ENCODE data around the gene IRF2. TPM values are rescaled to one million over a fixed set of nuclear protein-coding genes. Genes with fewer than 3 reads are reported as not detected.

IRF2 gene
- total RNA-seq, 1 donor from 2014 or later = 9.4 TPM

DNA sequence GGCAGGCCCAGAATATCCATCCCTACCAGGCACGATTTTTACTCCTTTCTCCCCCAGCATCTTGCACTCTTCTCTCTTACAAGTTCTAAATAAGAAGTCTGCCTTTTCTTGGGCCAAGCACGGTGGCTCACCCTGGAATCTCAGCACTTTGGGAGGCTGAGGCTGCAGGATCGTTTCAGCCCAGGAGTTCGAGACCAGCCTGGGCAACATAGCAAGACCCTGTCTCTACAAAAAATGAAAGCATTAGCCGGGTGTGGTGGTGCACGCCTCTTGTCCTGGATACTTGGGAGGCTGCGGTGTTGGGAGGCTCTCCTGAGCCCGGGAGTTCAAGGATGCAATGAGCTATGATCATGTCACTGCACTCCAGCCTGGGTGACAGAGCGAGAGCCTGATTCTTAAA lies 64.8 kb downstream of the IRF2 start:
- DNase-seq = no peak

DNA sequence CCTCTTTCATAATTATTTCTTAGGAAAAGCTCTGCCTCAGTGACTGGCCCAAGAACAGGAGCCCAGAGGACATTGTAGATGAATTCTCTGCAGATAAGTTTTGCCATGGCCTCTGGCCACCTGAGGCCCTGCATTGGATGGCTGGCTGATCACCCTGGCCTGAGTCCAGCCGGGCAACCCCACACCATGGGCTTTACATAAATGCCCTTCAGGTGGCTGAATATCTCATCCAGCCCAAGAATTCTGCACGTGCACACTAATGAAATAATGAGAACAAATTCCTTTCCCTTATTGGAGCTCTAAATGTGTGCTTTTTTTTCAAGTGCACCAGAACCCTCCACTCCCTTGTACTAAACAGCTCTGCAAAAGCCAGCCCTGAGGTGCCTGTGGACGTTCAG lies 65.7 kb downstream of the IRF2 start:
- DNase-seq = no peak

DNA sequence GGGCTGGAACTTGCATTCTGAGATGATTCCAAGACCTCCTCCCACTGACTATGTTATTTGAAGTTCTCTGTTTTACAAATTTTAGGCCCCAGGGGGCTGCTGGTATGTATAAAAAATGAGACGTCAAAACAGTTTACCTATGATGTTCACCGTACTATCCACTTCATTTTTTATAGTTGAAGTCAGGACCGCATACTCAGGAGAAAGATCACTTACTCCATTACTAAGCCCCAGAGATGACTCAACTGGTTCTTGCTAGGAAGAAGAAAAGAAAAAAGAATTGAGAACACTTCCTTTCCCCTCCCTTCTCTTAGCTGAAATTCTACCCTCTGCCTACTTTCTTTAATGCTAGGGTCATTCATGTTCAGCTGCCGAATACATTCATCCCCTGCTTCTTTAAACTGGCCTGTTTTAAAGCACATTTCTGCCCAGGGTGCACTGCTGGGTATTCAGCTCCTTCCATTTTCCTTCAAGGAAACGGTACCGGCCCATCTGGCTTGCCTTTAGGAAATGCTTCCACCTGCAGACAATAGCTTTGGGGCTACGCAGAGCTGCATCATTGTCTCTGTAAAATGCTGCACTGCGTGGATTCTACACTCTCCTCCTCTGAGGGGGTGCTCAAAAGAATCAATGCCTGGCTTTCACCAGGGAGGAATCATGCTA lies 66.2 kb downstream of the IRF2 start:
- DNase-seq = no peak

DNA sequence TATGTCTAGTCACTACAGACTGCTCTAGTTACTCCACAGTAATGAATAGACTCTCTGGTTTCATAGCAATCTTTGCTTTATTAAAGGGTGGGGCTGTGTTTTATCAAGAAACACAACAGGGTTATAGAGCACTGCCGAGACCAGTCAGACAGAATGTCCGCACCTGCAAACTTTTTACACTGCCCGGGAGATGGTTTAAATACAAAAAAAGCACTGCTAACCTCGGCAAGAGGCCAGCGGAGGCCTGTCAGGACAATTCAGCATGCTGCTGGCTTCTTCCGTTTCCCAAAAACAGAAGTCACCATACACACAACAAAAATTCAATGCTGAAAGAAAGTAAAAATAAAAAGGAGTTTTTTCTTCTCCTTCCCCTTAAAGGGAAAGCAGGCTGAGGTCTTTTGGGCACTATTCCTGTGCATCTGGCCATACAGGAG lies 67.4 kb downstream of the IRF2 start:
- no peak for DNase-seq

DNA sequence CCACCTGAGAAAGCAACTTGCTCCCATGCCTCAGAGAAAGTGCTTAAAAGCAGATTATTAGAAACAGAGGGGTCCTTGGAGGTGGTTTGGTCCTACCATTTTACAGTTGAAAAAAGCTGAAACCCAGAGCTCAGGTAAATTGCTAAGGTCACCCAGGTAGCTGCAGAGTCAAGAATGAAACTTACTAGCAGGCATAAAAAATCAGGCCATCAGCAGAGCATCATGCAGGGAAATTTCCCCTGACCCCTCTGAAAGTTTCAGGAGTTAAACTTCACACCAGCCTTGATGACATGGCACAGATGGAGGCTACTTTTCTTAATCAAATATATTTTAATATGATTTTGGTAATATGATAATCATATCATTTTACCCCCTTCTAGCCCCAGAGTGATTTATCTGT lies 70.3 kb downstream of the IRF2 start:
- no peak for DNase-seq

DNA sequence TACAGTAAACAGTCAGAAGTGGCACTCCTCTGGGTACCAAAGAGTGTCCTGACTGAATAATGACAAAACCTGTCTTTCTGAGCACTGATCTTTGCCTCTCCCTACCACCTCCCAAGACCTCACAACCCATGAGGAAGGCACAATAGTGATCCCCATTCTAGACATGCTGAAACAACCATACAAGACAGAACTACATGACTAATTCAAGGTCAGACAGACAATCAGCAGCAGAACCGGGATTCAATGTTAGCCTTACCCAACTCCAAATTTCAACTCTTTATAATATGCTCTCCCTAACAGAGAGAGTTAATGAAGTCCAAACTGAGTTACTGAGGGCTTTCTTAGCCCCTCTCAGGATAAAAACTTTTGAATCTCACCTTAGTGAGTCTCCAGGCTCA lies 71.0 kb downstream of the IRF2 start:
- no peak for DNase-seq

DNA sequence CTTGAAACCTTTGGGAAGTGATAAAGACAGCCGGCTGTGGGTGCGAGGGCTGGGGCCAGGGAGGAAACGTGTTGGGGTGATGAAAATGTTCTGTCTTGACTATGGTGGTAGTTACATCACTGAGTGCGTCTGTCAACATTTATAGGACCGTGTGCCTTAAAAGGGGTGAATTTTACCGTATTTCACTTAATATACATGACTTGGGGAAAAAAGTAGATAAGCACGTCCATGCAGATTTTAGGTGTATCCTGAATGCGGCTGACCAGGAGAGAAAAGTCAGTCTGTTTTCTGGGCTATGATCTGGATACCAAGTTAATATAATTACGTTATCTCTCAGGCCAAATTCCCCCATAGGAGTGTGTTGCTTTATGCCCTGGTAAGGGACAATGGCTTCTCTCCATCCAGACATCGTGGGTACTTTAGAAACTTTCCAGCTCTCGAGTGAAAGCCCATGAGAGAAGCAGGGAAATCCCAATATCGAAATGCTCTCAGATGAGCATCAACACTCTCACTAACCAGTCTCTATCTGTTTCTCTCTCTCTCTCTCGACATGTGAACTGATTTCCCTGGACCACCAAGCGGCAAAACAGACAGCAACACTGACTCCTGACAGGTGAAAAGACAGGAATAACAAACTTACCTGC lies 71.5 kb downstream of the IRF2 start:
- no peak for DNase-seq

DNA sequence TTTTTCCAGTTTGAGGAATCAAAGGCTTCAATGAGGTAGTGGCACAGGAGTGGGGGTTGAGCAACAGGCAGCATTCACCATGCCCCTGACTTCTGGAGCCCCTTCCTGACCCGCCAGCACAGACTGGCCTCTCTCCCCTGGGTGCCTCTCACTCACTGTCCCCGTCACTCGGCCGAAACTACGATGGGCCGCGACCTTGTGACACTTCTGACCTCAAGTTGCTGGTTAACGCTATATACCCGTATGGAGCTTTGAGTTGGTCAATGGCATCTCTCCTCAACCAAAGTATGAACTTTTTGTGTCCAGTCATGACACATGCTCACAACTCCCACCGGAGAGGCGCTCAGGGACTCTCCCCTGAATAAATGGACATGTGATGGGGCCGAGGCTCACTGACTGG lies 72.1 kb downstream of the IRF2 start:
- DNase-seq = no peak

DNA sequence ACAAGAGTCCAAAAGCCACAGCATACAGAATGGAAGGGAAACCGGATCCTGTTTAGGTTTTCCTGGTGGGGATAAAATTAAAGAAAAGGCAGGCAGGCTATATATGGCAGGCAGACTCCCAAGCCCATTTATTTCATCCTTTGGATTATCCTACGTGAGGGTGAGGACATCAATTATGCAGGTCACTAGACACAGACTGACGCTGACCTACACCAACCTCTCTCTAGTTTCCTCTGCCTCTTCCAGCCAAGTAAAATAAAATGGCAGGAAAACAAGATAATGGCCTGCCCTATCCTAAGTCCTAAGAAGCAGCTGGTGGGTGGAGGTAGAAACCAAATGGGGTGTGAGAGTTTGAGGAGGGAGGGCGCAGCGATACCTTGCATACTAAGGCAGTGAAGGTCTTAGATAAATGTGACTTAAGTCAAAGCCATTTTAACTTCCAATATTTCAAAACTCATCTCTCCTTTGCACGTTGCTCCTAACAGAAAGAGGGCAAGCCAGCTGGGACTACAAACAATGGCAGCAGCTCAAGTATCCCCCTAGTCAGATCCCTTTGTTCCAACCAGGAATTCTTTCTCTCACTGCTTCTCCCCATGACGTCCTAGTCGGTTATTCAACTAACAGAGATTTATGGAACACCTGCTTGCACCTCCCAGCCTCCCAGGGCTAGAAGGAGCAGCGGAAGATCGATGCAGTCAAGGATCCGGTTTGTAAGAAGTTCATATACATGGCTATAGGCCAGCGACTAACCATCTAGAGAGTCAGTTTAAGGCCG lies 72.8 kb downstream of the IRF2 start:
- DNase-seq = no peak

DNA sequence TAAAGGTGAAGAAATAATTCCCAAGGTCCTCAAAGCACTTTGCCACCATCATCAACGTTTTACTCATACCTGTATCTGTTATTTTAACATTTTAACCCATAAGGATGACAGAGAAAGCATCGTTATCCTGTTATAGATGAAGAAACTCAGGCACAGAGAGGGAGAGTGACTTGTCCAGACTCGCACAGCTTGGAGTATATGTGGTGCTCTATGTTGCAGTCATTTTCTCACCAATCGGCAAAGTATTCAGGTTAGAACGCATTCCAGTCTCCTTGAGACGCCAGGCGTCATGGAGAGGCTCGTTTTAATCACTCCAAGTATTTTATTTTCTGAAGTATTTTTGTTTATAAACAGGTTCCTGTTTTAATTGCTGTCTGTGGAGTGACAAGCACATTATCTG lies 73.5 kb downstream of the IRF2 start:
- no peak for DNase-seq

DNA sequence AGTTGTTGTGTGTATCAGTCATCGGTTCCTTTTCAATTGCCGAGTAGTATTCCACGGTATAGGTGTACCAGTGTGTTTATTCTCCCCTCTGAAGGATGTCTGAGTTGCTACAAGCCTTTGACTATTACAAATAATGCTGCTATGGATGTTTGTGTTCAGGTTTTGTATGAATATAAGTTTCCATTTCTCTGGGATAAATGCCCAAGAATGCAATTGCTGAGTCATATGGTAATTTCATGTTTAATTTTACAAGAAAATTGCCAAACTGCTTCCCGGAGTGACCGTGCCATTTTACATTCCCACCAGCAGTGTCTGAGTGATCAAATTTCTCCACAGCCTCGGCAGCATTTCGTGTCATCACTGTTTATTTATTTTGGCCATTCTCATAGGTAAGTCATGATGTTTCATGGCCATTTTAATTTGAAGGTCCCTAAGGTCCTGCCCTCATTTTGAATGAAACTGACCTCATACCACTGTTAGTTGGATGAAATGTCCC lies 73.9 kb downstream of the IRF2 start:
- no peak for DNase-seq

DNA sequence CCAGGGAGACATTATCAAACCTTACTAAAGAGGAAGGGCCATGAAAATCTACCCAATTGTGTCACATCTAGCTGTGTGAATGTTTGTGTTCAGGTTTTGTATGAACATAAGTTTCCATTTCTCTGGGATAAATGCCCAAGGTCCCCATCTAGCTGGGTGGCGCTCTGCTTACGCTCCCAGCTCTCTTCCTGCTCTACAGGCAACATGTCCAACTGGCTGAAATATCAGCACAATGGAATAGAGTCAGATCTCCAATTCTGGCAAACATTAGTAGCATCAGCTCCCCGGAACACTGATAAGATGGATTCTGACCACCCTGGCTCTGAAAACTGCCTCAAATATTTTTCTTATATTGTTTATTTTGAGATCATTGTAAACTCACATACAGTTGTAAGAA lies 74.8 kb downstream of the IRF2 start:
- DNase-seq = no peak

DNA sequence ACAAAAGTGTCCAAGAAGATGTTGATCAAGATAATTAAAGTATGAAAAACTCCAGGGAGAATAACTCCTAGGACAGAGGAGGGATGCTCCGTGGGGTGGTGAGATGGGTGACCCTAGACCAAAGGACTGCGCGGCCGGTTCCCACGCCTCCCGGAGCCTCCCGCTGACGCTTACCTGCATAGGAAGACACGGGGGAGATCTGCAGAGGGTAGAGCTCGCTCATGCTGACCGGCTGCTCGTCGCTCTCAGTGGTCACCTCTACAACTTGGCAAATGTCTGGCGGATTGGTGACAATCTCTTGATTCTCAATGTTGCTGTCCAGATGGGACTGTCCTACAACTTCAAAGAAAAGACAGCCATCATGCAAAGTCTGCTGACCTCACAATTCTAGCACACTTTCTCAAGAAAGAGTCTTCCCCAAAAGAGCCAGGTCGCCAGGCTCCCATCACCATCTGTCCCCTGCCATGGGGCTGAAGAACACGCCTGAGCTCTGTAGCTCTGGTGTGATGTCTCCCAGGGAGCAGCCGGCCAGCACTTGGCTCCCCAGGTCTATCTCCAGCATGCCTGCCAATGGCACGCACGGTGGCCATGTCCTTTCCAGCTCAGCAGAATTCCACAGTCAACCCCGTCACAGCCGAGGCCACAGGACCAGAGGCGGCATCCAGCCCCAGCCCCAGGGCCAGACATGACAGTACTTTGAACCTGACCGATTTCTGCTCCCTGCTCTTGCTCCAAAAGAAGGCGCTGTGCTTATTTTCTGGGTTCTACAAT lies 75.4 kb downstream of the IRF2 start:
- DNase-seq = no peak

DNA sequence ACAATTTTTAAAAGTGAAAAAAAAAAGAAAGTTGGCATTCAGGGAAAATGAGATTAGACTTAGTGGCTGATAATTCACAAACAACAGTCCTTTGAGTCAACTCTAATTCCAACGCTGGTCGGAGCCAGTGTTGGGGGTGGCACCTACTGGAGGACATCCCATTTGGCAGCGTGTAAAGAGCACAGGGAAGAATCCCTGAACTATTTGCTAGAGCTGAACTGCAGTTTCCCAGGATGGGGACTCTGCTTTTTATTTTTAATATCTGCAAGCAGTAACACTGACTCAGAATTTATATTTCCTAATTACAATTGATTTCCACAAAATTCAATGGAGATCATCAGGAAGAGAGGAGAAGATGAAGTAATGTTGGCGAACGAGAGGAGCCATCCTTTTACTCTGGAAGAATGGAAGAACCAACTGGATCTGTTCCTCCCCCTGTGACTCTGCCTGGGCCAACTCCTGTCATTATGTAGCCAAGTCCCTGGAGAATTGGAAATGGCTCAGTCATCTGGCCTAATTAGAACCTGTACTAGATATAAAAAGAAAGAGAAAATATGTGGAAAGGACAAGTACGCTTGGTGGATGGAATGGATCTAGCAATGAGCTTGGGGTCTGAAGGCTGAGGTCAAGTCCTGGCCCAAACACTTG lies 76.7 kb downstream of the IRF2 start:
- DNase-seq = peak; percentile 48

DNA sequence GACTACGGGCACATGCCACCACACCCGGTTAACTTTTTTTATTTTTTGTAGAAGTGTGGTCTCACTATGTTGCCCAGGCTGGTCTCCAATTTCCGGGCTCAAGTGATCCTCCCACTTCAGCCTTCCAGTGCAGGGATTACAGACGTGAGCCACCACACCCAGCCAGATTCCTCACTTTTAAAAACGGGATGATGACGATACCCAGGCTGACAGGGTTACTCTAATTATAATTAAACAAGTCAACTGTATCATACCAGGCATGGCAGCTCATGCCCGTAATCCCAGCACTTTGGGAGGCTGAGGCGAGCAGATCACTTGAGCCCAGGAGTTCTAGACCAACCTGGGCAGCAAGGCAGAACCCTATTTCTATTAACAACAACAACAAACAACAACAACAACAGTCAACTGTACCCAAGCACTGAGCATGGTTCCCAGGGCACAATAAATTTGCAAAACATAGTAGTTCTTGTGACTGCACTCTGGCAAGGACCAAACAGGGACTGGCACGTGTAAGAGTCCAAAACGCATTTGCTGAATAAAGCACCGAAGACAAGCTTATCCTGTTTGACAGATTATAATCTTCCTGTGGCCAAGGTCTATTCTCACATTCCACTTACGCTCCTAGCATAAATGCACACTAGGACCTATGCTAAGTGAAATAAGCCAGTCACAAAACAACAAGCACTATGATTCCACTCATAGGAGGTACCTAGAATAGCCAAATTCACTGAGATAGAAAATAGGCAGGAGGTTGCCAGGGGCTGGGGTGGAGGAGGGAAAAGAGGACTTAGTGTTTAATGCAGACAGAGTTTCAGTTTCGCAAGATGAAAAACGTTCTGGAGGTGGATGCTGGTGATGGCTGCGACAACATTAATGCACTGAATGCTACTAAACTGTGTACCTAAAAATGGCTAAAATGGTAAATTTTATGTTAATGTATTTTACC lies 77.5 kb downstream of the IRF2 start:
- DNase-seq = no peak

DNA sequence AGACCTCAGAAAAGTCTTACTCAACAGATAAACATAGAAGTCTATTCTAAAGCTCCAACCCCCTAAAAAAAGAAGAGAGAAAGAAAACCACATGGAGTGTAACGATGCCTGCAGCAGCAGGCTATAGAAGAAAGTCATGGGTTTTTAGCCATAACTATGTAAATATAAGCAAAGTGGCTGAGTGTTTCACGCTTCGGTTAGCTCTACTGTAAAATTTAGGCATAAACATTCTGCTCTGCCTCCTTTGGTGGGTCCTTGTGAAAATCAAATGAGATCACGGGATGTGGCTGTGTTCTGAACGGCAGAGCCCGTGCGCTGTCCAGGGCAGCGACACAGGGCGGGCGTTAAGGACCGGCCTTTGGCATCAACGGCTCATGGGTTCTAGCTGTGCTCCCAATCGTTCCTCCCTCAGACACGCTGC lies 78.4 kb downstream of the IRF2 start:
- DNase-seq = no peak

DNA sequence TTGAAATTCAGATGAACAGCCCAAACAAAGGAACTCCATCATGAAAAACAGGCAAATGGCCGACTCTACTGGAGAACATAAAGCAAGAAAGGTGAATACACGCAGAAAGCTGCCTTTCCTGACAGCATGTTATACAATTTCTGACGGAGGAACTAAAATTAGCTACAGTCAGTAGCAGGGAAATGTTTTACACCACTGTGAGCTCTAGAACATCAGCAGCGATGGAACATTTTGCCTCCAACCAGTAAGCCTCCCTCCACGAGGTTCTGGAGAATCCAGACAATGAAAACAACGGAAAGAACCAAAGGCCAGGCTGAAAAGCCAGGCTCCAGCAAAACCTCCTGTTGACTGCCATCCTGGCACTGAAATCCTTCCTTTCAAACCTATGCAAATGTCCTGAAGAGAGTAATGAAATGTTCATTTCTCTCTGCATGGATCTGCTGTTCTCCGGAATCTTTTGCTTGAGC lies 78.9 kb downstream of the IRF2 start:
- no peak for DNase-seq

DNA sequence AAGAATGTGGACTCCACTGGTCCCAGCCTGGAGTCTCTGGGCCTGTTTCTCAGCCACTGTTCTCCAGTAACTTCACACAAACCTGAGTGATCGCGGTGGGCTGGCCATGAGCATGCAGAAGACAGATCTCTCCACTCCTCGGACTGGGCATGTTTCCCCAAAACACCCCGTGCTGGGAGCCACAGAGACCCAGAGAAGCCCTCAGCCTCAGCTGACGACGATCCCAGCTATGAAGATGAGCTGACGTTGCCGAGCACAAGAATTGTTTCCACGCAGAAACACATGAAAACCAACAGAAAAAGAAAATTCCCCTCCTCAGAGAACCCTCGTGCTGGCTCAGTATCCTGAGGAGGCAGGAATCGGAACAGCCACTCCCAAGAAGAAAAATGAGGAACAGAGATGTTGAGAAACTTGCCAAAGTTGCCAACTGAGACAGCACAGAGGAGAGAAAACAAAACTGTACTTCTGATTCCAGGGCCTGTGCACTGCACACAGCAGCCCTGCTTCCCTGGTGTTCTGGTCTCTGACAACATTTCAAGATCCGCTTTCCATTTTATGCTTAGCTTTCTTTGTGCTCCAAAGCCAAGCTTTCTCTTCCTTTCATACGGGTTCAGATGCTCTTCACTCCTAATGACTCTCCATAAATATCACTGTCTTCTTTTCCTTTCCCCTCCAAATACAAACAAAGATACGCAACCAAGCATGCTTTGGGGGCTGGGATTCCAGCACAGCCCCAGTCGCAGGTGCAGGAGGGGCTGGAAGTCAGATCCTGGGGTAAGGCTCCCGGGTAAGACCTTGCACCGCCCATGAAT lies 81.4 kb downstream of the IRF2 start:
- DNase-seq = no peak

DNA sequence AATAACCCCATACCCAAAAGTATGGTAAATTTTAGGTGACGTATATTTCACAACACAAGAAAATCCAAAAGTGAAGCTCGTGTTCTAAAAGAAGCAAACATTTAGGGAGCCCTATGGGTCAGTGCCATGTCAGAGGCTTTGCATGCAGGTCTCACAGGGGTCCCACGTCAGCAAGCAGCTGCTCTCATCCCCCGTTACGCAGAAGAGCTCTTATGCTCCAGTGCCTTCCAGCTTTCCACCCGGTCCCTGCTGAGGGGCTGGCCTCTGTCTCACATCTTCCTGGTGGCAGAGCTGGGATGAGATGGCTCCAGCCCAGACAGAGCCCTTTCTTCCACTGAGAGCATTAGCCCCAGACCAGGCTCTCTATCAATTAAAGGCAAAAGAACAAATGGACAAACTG lies 82.0 kb downstream of the IRF2 start:
- DNase-seq = no peak

Data from occipital lobe (tissue), 2 donors.